Liver (tissue), 3 donors: ENCODE results near the gene NKIRAS1.

ENCODE experiments used
- CTCF ChIP-seq: fragments of 150-350 bp; IDR thresholded peaks from 2 replicates; pipeline ENCODE4 v1.5.1; 2017; ENCODE audit warnings: improper control_type of control experiment, low read depth, low read length; ENCODE audit not compliant: missing input control
- EGR1 ChIP-seq, 2 donors: IDR thresholded peaks; 2 replicates each; pipeline ENCODE4 v1.6.1; 2016 to 2018; ENCODE audit warnings: antibody characterized with exemption in 2 of 2, low read depth in 2 of 2
- JUND ChIP-seq, 2 donors: IDR thresholded peaks; 2 replicates each; pipeline ENCODE4 v1.6.1; 2016; ENCODE audit warnings: antibody characterized with exemption in 2 of 2
- MAX ChIP-seq: IDR thresholded peaks from 2 replicates; pipeline ENCODE4 v1.6.1; 2016; ENCODE audit warnings: antibody characterized with exemption
- RAD21 ChIP-seq, 2 donors: IDR thresholded peaks; 2 replicates each; pipeline ENCODE4 v1.6.1; 2016; ENCODE audit warnings: antibody characterized with exemption in 2 of 2, mild to moderate bottlenecking in 2 of 2
- RXRA ChIP-seq, 2 donors: IDR thresholded peaks; 2 replicates each; pipeline ENCODE4 v1.6.1; 2017 to 2018; ENCODE audit warnings: antibody characterized with exemption in 2 of 2, mild to moderate bottlenecking in 1 of 2
- SP1 ChIP-seq: IDR thresholded peaks from 2 replicates; pipeline ENCODE4 v1.6.1; 2018; ENCODE audit warnings: antibody characterized with exemption, mild to moderate bottlenecking
- TF ChIP-seq, protein P1 (sequence below): IDR thresholded peaks from 2 replicates; pipeline ENCODE4 v1.6.1; 2016; ENCODE audit warnings: antibody characterized with exemption, mild to moderate bottlenecking
- donor health status: healthy.
- donor health status: healthy.

- no peak for TF ChIP-seq CTCF
- TF ChIP-seq EGR1 (IDR thresholded peaks at IDR 0.05; ENCODE audit: low read depth in 2 of 2) = no peak
- no peak for TF ChIP-seq RAD21 (IDR thresholded peaks at IDR 0.05)
- no peak for TF ChIP-seq JUND (IDR thresholded peaks at IDR 0.05)
- no peak for TF ChIP-seq RXRA (IDR thresholded peaks at IDR 0.05)
- TF ChIP-seq, protein P1, sequence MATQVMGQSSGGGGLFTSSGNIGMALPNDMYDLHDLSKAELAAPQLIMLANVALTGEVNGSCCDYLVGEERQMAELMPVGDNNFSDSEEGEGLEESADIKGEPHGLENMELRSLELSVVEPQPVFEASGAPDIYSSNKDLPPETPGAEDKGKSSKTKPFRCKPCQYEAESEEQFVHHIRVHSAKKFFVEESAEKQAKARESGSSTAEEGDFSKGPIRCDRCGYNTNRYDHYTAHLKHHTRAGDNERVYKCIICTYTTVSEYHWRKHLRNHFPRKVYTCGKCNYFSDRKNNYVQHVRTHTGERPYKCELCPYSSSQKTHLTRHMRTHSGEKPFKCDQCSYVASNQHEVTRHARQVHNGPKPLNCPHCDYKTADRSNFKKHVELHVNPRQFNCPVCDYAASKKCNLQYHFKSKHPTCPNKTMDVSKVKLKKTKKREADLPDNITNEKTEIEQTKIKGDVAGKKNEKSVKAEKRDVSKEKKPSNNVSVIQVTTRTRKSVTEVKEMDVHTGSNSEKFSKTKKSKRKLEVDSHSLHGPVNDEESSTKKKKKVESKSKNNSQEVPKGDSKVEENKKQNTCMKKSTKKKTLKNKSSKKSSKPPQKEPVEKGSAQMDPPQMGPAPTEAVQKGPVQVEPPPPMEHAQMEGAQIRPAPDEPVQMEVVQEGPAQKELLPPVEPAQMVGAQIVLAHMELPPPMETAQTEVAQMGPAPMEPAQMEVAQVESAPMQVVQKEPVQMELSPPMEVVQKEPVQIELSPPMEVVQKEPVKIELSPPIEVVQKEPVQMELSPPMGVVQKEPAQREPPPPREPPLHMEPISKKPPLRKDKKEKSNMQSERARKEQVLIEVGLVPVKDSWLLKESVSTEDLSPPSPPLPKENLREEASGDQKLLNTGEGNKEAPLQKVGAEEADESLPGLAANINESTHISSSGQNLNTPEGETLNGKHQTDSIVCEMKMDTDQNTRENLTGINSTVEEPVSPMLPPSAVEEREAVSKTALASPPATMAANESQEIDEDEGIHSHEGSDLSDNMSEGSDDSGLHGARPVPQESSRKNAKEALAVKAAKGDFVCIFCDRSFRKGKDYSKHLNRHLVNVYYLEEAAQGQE = no peak
- TF ChIP-seq SP1 = no peak
- TF ChIP-seq MAX = no peak
Observed at GRCh38 chr3:23916152-23916885, 471 bp downstream of the NKIRAS1 start.
